Measurements from ENCODE around the gene MTHFD1L. TPM values are rescaled to one million over a fixed set of nuclear protein-coding genes. Genes with fewer than 3 reads are reported as not detected.
A peak's percentile ranks its signal among the peaks of the same experiment; 100 is the strongest.

The MTHFD1L gene
- total and polyA plus RNA-seq, 4 donors = 7.6 to 34.9 (median 11.0) TPM

DNA sequence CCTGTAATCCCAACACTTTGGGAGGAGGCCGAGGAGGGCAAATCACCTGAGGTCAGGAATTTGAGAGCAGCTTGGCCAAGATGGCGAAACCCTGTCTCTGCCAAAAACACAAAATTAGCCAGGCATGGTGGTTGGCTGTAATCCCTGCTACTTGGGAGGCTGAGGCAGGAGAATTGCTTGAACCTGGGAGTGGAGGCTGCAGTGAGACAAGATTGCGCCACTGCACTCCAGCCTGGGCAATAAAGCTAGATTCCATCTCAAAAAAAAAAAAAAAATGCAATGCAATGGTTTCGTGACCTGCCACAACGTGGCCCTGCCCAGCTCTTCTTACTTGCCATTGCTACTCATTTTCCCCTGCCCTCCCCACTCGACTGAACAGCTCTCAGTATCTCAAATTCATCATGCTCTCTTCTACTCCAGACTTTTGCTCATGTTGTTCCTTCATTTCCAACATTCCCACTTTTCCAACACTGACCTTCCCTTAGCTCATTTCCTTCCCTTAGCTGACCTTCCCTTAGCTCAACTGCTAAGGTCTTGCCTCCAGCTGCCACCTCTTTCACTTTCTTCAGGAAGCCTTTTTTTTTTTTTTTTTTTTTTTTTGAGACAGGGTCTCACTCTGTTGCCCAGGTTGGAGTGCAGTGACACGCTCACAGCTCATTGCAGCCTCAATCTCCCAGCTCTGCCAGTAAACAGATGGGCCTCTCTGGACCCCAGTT, 2.1 kb upstream of the MTHFD1L start:
- no peak overlapping the region for H3K4me3 ChIP-seq
- H3K27me3 ChIP-seq (ENCODE audit: control insufficient read depth in 3 of 3, insufficient read depth in 3 of 3, low read length in 2 of 3) = no peaks in the 10 kb centered on the region
- H3K9ac ChIP-seq (ENCODE audit: insufficient read depth in 1 of 2, low read length in 2 of 2) = no peak overlapping the region
- DNase-seq (no peak), ATAC-seq (ENCODE audit: insufficient read depth, low FRiP score) (no peak)
- no peak overlapping the region for H3K27ac ChIP-seq (ENCODE audit: low read depth in 1 of 2, low read length in 1 of 2)
- no peaks in the 10 kb centered on the region for H3K36me3 ChIP-seq (ENCODE audit: control insufficient read depth in 4 of 4, insufficient read depth in 4 of 4, low read length in 4 of 4)
- peaks cover 0 to 16% (median 6%) of the 10 kb centered on the region in 5 donors for H3K4me1 ChIP-seq (ENCODE audit: control insufficient read depth in 5 of 5, insufficient read depth in 5 of 5, low read length in 5 of 5)
- TF ChIP-seq, protein P1, sequence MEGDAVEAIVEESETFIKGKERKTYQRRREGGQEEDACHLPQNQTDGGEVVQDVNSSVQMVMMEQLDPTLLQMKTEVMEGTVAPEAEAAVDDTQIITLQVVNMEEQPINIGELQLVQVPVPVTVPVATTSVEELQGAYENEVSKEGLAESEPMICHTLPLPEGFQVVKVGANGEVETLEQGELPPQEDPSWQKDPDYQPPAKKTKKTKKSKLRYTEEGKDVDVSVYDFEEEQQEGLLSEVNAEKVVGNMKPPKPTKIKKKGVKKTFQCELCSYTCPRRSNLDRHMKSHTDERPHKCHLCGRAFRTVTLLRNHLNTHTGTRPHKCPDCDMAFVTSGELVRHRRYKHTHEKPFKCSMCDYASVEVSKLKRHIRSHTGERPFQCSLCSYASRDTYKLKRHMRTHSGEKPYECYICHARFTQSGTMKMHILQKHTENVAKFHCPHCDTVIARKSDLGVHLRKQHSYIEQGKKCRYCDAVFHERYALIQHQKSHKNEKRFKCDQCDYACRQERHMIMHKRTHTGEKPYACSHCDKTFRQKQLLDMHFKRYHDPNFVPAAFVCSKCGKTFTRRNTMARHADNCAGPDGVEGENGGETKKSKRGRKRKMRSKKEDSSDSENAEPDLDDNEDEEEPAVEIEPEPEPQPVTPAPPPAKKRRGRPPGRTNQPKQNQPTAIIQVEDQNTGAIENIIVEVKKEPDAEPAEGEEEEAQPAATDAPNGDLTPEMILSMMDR (IDR thresholded peaks at IDR 0.05; ENCODE audit: control extremely low read depth, extremely low read depth) = no peak
- 90 to 94% methylated on average over 7 of the region's 7 CpGs for WGBS, 2 donors
- H3K9me3 ChIP-seq (ENCODE audit: control insufficient read depth in 4 of 4, insufficient read depth in 3 of 4, low read length in 3 of 4) = no peaks in the 10 kb centered on the region

DNA sequence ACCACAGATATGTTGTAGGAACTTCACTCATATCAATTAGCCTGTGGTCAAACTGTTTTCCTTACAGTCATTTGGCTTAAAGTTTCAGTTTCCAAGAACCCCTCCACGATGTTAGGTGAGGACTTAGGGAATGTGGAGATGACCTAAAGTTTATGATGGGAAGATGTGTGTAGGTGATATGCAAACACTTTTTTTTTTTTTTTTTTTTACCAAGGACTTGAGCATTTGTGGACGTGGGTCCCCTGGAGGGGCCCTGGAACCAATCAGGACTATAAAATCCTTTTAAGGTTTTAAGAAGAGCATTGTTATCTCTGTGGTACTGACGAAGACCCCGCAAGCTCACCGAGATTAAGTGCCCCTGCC, 478 bp upstream of the MTHFD1L start:
- peak overlapping the region; percentile 70 to 94 for H3K27ac ChIP-seq (ENCODE audit: low read depth in 1 of 2, low read length in 1 of 2)
- H3K9me3 ChIP-seq (ENCODE audit: control insufficient read depth in 4 of 4, insufficient read depth in 3 of 4, low read length in 3 of 4) = no peaks in the 10 kb centered on the region
- TF ChIP-seq, protein P1 (IDR thresholded peaks at IDR 0.05; ENCODE audit: control extremely low read depth, extremely low read depth) = no peak
- peak overlapping the region; percentile 63 to 78 for H3K9ac ChIP-seq (ENCODE audit: insufficient read depth in 1 of 2, low read length in 2 of 2)
- H3K4me1 ChIP-seq (ENCODE audit: control insufficient read depth in 5 of 5, insufficient read depth in 5 of 5, low read length in 5 of 5) = peaks cover 0 to 16% (median 6%) of the 10 kb centered on the region in 5 donors
- no peak for DNase-seq
- WGBS, 2 donors = 18 to 19% methylated on average over 5 of the region's 5 CpGs
- ATAC-seq (ENCODE audit: insufficient read depth, low FRiP score) = no peak
- no peak overlapping the region for H3K4me3 ChIP-seq
- H3K36me3 ChIP-seq (ENCODE audit: control insufficient read depth in 4 of 4, insufficient read depth in 4 of 4, low read length in 4 of 4) = no peaks in the 10 kb centered on the region
- no peaks in the 10 kb centered on the region for H3K27me3 ChIP-seq (ENCODE audit: control insufficient read depth in 3 of 3, insufficient read depth in 3 of 3, low read length in 2 of 3)

DNA sequence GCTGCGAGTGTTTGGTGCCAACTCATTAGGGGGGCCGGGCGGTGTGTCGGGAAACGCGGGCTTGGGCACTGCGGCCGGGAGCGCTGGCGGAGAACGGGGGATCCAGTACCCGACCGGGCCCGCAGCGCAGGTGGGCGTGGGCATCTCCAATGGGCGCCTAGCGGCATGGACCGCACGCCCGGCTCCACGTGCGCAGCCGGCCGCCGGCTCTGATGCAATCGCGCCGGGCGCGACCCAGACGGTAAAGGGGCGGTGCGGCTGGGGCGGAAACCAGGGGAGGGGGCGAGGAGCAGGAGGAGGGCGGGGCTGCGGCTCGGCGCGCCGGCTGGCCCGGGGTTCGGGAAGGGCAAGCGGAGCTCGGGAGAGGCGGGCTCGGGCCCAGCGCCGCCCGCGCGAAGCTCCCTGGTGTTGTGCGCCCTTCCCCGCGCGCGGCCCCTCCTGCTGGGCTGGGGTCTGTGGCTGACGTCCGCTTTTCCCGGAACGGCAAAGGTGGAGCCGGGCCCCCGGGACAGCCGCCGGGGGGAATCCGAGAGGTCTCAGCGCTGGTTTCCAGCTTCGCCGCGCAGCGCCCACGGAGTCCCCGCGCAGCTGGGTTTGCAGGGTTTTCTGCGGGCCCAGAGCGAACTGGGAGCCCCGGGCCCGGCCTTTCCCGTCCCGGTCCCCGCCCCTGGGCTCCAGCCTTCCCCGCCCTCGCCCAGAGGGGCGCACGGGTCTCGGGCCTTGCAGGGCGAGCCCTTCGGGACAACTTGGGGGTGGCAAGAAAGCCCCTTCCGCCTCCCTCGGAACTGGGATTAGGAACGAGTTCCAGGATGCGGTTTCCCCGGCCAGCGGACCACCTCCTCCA, 867 bp downstream of the MTHFD1L start:
- peaks cover 0 to 16% (median 6%) of the 10 kb centered on the region in 5 donors for H3K4me1 ChIP-seq (ENCODE audit: control insufficient read depth in 5 of 5, insufficient read depth in 5 of 5, low read length in 5 of 5)
- H3K27ac ChIP-seq (ENCODE audit: low read depth in 1 of 2, low read length in 1 of 2) = peak overlapping the region; percentile 70 to 94
- 0 to 1% methylated on average over 80 to 95 of the region's 95 CpGs for WGBS, 2 donors
- H3K9me3 ChIP-seq (ENCODE audit: control insufficient read depth in 4 of 4, insufficient read depth in 3 of 4, low read length in 3 of 4) = no peaks in the 10 kb centered on the region
- peak overlapping the region; percentile 79 for H3K4me3 ChIP-seq
- TF ChIP-seq, protein P1 (IDR thresholded peaks at IDR 0.05; ENCODE audit: control extremely low read depth, extremely low read depth) = no peak
- ATAC-seq (ENCODE audit: insufficient read depth, low FRiP score) = peak; percentile 89
- DNase-seq = peak; percentile 93 to 97 (median 96)
- no peaks in the 10 kb centered on the region for H3K36me3 ChIP-seq (ENCODE audit: control insufficient read depth in 4 of 4, insufficient read depth in 4 of 4, low read length in 4 of 4)
- no peaks in the 10 kb centered on the region for H3K27me3 ChIP-seq (ENCODE audit: control insufficient read depth in 3 of 3, insufficient read depth in 3 of 3, low read length in 2 of 3)
- H3K9ac ChIP-seq (ENCODE audit: insufficient read depth in 1 of 2, low read length in 2 of 2) = peak overlapping the region; percentile 86 to 97
